ENCODE measurements around the gene FOXP1. TPM values are rescaled to one million over a fixed set of nuclear protein-coding genes. Genes with fewer than 3 reads are reported as not detected.

Gene FOXP1
- total and polyA plus RNA-seq, 9 of the 15 experiments (the other 6 are each of a cell fraction or from before 2014, with no cell fraction given): 7.7 to 34.5 (median 13.7) TPM

- ChIA-PET POLR2A (no interaction called here), CTCF (ENCODE audit: low intra/inter-chr PET ratio) (no interaction called here)
- Histone ChIP-seq H2AFZ (ENCODE audit: low read depth, low read length) (no peak overlapping the region), H3K4me3 (no peak overlapping the region), H3K27ac (ENCODE audit: extremely low read depth, low read depth, low read length) (no peak overlapping the region), H3K79me2 (ENCODE audit: control insufficient read depth, insufficient read depth, low read length) (no peaks in the 10 kb centered on the region; the same call in 2 of the 3 replicates), H3K4me1 (replicated peaks in 1 of 2; ENCODE audit: control insufficient read depth in 2 of 2, insufficient read depth in 2 of 2, low read length in 2 of 2) (no peaks in the 10 kb centered on the region; a peak in 1 of 5 replicates), H3K9me1 (ENCODE audit: control insufficient read depth, insufficient read depth, low read length) (no peaks in the 10 kb centered on the region), H3K9ac (ENCODE audit: insufficient read depth in 1 of 2, low read depth in 2 of 2, low read length in 2 of 2) (no peak overlapping the region), H3K36me3 (ENCODE audit: control insufficient read depth, insufficient read depth, low read length) (peaks cover 34% of the 10 kb centered on the region; the same call in 1 of the 3 replicates), H3K27me3 (ENCODE audit: control insufficient read depth in 2 of 2, insufficient read depth in 2 of 2, low read length in 2 of 2) (no peaks in the 10 kb centered on the region), H3K9me3 (replicated peaks; ENCODE audit: control insufficient read depth, insufficient read depth, low read depth, low read length) (no peaks in the 10 kb centered on the region), H4K20me1 (replicated peaks; ENCODE audit: control insufficient read depth, insufficient read depth, low read length) (no peaks in the 10 kb centered on the region), H3K4me2 (ENCODE audit: insufficient read depth, low read length) (no peak overlapping the region)
- no TSS peak for BruUV-seq (replicated peaks)
- whole genome bisulfite sequencing (ENCODE audit: insufficient coverage, low coverage, missing lambda C conversion rate): 76% methylated on average over 7 of the region's 8 CpGs
- FAIRE-seq (no peak), ATAC-seq (no peak), DNase-seq (ENCODE audit: extremely low read depth in 1 of 4, low spot score in 3 of 4) (no peak)
- intact Hi-C loops (cut with micrococcal nuclease): no loop called here
- in situ Hi-C loops (cut with MboI): no loop called here
- TF ChIP-seq ZNF785 (CRISPR knock-in tag; IDR thresholded peaks at IDR 0.05) (no peak), RBFOX2 (IDR thresholded peaks at IDR 0.05; ENCODE audit: low read depth, low read length) (no peak), YY1 (IDR thresholded peaks at IDR 0.05; ENCODE audit: borderline replicate concordance in 1 of 3, control insufficient read depth in 1 of 3, extremely low read depth in 1 of 3, insufficient read depth in 3 of 3, insufficient read length in 1 of 3, insufficient replicate concordance in 2 of 3, low read depth in 1 of 3, low read length in 2 of 3) (no peak), CTBP1 (IDR thresholded peaks at IDR 0.05; ENCODE audit: borderline replicate concordance) (no peak), NCOA6 (IDR thresholded peaks at IDR 0.05) (no peak), GTF2B (IDR thresholded peaks at IDR 0.05; ENCODE audit: extremely low read depth, insufficient read length) (no peak), FOXK2 (conservative IDR thresholded peaks at IDR 0.05 in 1 of 2, IDR thresholded peaks at IDR 0.05 in 1 of 2; ENCODE audit: low read depth in 2 of 2) (no peak), ZNF12 (CRISPR knock-in tag; IDR thresholded peaks at IDR 0.05) (no peak), GTF2E2 (tag; IDR thresholded peaks at IDR 0.05) (no peak), SETDB1 (IDR thresholded peaks at IDR 0.05; ENCODE audit: low read length) (no peak), ZBTB40 (IDR thresholded peaks at IDR 0.05) (no peak), ZBTB40 (CRISPR knock-in tag; IDR thresholded peaks at IDR 0.05) (no peak)
Observed at GRCh38 chr3:71114610-71115009, 468.9 kb downstream of the FOXP1 start.
